NCI-H2196 (cell line): ENCODE results near the gene PARD3.

ENCODE experiments used
- DNase-seq: peaks from one replicate; lab custom pipeline; 2025; ENCODE audit not compliant: unreplicated experiment; lab: John Stamatoyannopoulos, UW

PARD3 gene

DNA sequence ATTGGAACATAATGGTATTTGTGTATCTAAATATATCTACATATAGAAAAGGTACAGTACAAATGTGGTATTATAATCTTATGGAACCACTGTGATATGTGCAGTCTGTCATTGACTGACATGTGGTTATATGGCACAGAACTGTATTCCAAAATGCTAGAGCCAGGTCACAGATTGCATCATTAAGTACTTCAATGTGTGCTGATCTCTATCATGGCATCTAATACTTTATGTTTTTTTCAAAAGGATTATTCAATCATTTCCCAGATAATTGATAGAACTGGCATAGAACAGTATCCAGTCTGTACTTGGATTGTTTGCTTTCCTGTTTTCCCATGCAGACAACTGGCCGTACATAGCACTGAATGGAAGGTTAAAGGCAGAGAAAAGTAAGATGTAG lies 662.7 kb downstream of the PARD3 start:
- no peak for DNase-seq

DNA sequence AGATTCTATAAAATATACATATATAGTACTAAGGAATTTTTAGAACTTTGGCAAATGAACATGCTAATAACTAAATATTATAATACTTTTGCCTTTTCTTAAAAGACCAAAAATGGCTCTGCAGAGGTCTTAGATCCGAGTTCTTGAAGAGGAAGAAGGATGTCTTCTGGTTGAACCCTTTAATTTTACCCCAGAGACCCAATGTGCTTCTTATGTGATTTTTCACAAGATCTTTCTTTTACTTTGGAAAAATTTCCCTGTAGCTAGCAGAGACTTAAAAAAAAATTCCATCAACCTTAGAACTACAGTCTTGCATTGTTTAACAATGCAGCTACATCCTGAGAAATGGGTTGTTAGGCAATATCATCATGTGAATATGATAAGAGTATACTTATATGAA lies 663.2 kb downstream of the PARD3 start:
- no peak for DNase-seq

DNA sequence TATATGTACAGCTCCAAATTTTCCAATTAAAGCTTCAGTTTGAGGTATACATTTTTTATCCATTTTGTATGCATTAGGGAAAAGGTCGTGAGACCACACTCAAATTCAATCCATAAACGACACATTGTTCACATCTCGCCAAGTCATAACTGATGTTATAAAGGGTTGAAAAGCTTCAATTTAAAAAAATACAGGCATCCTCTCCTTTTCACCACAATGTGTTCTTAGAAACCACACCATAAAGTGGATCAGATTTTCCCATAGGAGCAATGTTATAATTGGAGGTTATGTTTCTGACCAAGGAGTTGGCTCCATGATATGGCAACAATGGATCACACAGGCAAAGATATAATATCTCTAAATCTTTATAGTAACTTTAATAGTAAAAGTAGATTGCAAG lies 663.6 kb downstream of the PARD3 start:
- no peak for DNase-seq

DNA sequence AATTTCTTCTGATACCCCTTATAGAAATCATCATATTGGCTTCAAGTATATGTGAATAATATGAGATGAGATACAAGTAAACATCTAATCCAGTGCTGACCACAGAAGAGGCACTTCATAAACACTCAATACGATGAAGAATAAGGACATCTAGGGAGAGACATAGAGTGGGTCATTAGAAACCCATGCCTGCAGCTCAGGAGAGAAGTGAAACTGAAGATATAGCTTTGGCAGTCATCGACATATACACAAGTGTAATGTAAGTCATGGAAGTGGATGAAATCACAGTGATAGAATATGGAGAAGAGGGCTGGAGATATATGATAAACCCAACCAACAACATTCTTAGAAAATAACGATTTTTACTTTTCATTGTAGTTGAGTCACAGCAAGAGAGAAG lies 665.0 kb downstream of the PARD3 start:
- no peak for DNase-seq

DNA sequence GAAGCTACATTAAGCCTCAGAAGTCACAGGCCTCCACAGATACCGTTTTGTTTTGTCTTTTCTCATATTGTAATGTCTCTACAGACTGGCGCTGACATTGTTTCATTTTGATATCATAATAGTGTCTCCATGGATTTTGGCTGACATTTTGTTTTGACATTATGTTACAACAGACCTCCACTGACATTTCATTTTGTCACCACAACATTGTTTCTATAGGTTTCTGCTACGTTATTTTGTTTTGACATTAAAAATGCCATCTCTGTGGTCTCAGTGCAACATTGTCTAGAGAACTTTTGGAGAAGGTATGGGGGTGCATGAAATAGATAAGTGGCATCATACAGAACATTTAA lies 666.8 kb downstream of the PARD3 start:
- DNase-seq, result no peak

DNA sequence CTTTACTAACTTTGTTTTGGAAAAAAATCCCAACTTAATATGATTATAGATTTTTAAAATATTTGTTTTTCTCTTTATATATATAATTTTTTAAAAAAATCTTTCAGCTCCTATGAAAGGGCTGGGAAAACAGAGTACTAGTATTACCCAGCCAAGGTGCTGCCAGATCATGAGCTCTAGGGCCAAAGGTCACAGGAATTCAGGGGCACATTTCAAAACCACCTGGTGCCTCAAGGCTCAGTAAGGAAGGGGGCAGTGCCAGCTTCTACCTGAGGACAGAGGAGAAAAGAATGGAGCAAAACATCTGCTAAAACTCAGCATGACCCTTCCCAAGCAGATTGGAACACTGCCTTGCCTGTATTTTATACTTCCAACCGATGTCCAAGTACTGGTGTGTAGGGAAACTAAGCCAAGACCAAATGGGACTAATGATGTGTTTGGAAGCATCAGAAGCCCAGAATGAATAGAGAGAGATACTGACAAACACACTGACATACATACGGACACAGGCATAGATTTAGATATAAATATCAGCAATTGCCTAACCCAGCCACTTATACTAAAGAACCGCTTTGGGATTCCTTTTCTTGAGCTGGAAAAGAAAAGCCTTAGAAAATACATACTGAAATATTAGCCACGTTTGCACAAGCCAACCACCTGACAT lies 667.3 kb downstream of the PARD3 start:
- DNase-seq, result no peak

DNA sequence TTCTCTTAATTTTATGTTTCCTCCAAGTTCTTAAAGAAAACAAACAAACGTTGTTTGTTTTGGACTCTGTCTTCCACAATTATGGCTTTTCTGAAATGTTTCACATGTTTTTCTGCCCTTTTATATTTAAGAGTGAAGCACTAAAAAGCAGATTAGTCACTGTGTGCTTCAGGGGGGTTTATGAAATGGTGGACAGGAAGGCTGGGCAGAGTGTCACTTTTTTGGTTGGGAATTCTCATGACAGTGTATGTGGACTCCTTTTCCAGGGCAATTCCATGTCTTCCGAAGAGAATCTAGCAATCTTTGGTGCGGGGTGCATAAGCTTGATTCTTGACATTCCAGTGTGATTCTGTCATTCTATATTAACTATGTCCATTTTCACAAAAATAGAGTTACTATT lies 669.4 kb downstream of the PARD3 start:
- DNase-seq, result no peak

DNA sequence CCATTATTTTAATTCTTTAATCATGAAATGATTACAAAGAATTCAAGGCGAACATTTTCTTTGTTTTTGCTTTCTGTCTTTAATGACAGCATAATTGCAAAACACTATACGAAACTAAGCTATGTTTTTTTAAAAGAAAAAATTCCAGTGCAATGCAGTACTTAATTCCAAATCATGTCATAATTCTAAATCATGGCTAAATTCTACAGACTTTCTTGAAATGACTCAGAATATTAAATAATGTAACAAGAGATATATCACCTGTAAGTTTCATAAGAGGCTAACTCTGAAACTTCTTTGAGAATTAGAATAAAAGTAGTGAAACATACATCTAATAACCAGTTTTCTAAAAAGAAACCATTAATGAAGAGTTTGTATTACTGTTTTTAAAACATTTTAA lies 671.6 kb downstream of the PARD3 start:
- DNase-seq, result no peak

DNA sequence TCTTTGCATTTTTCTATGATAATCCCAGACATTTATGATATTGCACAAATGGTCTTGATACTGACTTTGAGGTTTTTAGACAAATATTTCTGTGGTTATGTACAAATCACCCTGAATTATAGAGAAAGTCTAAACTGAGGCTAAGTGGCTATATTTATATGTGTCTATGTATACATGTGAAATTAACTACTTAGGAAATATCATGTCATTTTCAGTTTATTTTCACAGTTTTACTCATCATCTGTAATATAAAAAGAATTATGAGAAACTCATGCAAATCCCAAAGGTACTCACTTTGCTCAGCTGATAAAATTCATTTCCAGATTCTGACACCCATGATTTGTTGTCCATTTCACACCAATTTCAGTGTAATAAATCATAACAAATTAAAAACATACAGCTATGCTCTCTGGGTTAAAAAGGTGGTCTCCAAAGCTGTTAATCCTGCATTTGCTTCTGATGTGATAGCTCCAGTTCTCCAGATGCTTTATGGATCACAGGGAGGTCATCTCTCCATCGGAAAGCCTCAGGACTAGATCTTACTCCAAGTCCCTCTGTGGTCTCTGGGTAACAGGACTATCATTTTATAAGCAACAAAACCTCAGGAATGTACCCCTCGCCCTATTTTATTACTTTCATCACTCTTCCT lies 673.9 kb downstream of the PARD3 start:
- no peak for DNase-seq

DNA sequence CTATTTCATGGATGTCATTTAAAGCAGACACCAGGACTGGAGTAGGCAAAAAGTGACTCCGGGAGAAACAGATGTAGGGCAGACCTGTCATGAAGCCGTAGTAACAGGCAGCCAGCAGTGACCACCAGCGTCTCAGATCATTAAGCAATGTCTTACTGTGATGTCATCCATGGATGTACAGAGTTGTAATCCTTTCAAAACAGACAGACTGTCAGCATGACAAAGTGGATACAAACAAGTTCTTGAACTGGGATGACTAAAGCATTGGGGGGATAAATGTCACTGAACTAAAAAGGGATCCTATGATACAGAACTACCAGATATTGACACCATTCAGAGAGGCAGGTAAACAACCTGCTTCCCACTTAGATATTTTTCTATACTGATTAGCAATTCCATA lies 675.5 kb downstream of the PARD3 start:
- no peak for DNase-seq

DNA sequence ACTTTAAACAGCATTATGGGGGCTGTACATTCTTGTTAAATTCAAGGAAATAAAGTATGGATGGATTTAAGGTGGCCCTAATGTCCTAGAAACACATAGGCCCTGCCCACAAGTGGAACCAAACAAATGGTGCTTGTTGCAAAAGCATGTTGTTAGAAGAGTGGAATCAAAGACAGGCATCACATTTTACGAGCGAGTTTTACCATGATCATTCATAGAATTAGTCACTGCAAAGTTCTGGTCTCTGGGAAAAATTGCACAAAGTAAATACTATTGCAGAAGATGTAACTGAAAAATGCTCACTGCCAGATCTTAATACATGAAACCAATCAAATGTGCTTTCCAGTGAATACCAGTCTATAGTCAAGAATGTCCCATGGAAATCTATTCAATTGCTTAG lies 677.1 kb downstream of the PARD3 start:
- DNase-seq, result no peak

DNA sequence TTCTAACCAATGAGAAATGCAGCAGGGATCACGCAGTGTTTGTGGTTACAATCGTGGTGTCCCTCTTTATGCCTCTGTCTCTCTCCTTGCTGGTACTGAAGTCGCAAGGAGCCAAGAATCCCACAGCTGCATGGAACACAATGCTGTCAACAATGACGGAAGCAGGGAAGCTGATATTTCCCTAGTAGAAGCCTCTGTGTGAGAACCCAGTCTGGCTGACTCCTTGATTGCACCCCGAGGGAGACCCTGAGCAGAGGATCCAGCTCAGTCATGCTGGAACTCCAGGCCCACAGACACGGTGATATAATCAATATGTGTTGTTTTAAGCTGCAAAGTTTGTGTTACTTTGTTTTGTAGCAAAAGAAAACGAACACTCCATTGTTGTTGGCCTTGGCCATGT lies 677.9 kb downstream of the PARD3 start:
- DNase-seq, result no peak

DNA sequence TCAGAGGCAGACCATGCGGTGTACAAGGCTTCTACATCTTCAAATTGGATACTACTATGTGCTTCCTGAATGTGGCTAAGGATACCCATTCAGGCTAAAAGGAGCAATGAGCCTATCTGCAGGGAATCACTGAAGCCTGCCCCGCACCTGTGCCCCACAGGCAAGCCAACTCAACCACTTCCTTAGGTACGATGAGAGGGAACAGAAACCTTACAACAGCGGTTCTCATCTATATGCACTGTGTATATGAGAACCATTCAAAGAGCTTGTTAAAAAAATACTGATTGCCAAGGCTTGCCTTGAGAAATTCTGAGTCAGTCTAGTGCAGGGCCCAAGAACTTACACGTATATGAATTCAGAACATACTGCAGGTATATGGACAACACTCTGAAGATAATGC lies 679.6 kb downstream of the PARD3 start:
- no peak for DNase-seq

DNA sequence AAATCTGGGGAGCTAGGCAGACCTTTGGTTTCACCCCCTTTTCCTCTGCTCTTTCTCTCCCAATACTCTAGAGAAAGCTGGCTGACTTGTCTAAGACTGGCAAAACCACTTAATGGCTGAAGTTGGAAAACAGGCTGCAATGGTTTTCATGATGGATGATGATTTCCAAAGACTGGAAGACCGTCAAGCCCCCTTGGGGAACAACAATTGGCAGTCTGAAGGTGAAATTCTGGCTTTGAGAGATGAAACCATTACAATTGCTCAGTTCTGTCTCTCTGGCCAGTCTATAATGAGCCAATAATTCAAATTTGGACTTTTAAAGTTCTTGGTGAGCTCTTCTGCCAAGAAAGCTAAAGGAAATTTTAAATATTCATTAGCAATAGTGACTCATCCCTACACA lies 680.5 kb downstream of the PARD3 start:
- DNase-seq, result no peak

DNA sequence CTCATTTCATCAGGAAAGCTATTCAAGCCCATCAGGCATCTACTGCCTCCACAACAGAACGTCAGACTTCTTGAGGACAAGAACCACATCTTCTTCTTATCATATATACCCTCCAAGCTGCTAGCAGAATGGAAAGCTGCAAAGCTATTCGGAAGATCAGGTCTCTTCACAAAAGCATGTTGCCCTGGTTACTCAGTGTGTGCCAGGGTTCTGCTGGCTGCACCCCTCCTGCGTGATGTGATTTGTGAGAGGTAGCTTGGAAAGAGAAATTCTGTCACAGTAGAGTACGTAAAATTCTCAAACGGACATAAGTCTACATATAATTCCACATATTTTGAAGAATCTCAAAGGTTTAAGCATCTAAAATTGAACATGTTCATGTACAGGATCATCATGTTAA lies 681.7 kb downstream of the PARD3 start:
- no peak for DNase-seq

DNA sequence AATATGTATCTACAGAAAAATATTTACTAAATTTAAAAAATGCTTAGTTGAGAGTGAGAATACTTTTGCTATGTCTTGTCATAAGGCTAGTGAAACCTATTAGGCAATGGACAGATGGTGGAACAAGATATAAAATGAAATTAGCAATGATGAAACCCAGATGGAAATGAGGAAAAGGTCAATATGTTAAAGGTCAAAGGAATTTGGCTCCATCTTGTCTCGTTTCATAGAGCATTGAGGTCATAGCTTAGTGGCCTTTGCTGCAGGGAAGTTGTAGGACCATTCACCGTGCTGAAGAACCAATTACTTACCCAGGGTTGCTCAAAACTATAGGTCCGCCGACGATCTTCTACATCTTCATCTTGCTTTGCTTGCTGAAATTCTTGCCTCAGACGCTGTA lies 683.9 kb downstream of the PARD3 start:
- DNase-seq, result no peak

DNA sequence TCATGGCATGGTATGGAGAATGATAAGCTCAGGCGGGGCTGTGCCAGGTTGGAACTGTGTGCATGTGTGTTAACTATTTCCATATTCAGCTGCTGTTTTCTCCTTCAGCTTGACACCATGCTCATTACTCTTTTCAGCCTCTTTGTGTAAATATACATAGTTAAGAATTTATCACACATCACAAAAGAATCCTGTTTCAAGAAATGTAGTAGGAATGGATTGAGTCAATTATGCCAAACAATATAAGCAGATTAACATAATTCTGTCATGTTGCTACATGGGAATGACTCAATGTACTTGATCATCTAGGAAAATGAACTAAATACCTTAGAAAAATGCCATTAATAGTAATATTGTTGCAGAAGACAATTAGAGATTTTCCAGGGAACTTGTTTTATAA lies 687.4 kb downstream of the PARD3 start:
- DNase-seq, result no peak

DNA sequence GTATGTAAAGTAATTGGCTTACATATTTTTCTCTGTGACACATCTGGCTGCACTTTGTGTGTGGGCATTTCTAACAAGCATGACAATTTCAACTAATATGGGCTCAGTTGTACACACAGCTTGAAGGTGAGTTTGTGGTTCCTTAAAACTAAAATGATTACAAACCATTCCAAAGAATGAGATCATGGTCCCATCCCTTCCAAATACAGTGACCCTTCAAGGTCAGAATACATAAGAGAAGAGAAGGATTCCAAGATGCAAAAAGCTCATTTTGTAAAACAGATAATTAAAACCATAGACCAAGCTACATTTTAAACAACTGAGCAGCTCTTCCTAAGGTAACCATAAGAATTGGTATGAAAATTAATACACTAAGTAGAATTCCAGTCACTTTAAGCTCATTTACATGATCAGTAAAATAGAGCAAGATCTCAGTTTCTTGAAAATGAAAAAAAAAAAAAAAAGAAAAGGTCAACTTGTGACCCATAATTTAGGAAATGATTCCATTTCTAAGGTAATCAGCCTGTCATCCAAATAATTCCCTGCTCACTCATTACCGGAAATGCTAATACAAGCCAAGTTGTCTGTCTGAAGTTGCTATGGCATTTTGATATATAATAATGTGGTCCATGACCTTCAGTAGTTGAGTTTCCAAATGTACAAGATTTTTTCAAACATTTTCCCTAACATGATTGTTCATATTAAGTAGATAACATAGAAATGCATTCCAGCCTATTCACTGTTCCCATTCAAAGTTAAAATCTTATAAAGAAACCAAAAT lies 688.5 kb downstream of the PARD3 start:
- DNase-seq, result no peak

DNA sequence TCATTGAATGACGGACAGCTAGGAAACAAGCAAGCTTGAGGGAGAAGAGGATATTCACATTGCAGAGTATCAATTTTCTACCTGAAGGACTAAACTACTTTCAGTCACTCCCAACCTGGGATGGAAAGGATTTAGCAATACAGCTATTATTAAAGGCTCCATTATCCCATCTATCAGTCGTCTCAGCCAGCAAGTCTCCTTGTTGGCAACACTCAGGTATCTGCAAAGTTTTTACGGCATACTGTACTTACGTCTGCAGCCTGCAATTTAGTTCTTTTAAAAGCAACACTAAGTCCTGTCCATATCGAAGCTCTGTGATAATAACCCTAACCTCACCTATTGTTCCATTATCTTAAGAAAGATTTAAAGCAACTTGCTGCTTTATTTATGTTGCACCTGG lies 689.4 kb downstream of the PARD3 start:
- no peak for DNase-seq

DNA sequence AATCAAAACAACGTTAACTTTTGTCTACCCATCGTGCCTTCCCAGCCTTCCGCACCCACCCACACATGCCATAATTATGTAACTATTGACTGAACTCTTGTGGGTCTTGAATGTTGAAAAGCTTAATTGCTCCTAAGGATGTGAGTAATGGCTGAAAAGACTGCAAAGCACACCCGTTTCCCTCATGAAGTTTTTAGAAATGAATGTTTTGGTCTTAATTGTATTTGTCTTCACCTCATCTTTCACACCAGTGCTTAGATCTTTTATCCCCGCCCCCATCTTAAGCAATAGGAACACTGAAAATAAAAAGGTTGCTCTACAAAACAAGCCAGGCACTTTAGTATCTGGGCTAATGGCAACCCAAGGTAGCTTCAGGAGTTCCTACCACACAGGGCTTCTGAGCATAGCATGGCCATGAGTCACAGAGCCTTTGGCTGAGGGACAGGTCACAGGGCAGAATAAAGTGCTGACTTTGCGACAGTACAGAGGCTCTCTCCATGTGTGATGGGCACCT lies 690.5 kb downstream of the PARD3 start:
- no peak for DNase-seq

DNA sequence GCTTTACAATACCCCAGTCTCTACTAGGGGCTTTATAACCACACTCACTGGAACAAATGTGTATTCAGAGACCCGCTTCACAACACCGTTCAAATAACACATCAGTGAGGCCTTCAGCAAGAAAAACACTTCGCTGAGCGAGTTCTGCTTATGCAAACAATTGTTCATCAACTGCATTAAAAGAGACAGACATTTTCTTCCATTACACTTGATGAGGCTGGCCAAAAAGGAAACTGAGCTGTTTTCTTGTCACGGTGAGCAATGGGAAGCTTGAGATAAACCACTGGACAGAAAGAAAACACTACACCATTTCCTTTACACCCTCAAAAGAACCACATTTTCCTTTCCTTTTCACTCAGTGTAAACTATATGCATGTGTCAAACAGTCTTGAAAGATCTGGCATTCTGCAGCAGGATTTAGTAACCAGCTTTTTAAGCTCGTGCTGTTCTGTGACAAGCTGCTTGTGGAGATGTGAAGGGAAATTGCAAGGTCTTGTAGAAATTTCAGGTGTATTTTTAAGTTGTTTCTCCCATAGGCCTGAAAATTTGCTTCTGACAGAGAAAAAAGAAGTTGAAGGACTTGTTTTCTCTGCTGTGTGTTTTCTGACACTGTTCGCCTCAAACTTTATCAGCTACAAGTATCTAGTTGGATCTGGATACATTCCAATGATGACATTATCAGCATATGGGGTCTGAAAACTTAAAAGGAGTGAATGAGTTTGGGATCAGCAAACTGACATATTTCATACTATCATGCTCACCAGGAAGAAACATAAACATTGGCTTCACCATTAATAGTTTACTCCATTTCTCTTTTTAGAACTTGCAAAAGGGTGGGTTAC lies 693.1 kb downstream of the PARD3 start:
- DNase-seq, result no peak
